Activated CD8-positive, alpha-beta memory T cell treated with anti-CD3 and anti-CD28 coated beads, Interleukin-2, amount 50 U/mL, for 1 hour (primary cell): ENCODE data around the gene AXIN1.
"Not testable (repeated sequence)": the region's sequence is repeated elsewhere in the genome, so short reads cannot be mapped to it uniquely, and the experiment has no call there.

ENCODE experiments used
- DNase-seq: peaks from one replicate; pipeline ENCODE4 v3.0.0-alpha.2; 2020; ENCODE audit errors: extremely low read depth

AXIN1 gene

DNA sequence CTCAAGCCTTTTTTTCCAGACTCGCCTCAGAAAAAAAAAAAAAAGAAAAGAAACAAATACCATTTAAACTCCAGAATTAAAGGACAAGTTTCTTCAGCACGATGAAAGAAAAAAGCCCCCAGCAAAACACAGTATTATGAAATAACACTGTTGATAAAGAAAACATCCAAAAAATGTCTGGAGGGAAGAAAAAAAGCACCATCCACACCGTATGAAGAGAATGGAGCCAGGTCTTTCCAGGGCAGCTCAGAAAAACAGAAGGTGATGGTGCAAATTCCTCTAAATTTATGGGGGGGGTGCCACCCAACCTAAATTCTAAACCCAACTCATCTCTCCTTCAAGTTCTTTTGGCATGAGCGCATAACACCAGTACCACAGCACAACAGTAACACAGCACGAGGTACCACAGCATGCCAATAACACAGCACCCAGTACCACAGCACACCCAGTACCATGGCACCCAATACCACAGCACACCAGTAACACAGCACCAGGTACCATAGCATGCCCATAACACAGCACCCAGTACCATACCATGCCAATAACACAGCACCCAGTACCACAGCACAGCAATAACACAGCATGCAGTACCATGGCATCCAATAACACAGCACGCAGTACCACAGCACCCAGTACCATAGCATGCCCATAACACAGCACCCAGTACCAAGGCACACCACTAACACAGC is 19.0 kb downstream of the AXIN1 start:
- DNase-seq, result no peak

DNA sequence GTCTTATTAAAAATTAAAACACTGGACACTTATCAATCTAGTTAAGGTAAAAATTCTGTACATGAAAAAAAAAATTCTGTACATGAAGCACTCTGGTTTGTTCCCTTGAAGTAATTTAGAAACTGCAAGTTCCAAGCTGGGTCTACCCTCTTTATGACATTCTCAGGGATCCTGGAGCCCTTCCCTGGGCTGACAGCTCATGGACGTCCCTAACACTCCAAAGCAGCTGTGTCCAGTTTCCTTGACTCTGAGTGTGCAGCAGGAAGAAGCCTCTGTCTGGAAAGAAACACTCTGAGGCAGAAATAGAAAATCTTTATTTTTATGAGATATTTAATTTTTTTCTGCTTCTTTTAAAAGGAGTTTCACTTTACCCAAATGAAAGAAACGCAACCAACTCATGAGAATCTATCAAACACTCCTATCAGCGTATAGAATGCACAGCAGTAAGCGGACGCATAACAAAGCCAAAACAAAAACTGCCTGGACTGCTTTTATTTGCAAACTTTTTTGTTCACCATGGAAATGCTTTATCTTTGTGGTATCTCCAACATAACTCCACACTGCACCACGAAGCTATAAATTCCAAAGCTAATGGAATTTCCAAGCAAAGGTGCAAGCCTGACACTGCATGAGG is 21.2 kb downstream of the AXIN1 start:
- not testable (repeated sequence) for DNase-seq

DNA sequence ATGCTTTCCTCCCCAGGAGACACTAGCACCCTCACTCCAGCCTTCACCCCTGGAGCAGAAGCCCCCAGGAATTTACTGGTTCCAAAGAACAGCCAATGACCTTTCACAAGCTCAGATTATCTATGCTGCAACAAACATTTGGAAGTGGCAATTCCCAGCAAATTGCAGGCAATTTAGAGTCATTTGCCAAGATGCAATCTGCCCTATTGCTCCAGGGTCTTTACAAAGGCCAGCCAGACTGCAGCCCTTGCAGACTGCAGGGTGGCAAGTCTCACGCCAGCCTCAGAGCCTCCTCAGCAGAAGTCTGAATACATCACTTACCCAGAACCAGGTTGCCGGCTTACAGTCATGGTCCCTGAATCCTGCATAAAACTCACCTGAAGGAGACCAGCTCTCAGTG is 21.8 kb downstream of the AXIN1 start:
- DNase-seq, result no peak

DNA sequence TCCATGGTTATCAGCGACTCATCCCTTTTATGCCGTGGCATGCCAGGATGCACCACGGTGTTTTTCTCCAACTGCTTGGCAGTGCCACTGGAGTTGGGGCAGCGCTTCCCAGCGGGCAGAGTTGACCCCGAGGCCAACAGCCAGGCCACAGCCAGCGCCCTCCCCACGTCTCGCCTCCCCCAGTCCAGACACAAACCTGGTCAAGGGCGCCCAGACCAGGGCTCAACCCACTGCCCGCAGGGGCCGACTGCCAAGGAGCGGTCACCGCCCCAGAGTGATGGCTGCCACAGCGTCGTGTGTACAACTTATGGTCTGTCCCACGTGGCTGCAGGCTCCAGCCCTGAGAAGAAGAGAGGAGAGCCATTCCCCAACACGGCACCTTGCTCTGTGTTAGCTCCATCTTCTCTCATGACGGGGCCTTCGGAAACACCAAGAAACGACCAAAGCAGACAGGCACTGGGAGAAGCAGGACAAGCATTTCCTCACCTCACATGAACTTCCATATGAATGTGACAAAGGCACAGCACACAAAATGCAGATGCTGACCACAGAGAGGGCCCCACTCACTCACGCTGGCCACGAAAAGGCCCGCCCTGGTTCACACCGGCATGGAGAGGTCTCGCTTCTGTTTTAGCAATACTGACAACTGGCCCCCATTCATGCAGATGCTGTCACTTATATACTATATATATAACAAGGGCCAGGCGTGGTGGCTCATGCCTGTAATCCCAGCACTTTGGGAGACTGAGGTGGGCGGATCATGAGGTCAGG is 27.0 kb downstream of the AXIN1 start:
- DNase-seq, result no peak

DNA sequence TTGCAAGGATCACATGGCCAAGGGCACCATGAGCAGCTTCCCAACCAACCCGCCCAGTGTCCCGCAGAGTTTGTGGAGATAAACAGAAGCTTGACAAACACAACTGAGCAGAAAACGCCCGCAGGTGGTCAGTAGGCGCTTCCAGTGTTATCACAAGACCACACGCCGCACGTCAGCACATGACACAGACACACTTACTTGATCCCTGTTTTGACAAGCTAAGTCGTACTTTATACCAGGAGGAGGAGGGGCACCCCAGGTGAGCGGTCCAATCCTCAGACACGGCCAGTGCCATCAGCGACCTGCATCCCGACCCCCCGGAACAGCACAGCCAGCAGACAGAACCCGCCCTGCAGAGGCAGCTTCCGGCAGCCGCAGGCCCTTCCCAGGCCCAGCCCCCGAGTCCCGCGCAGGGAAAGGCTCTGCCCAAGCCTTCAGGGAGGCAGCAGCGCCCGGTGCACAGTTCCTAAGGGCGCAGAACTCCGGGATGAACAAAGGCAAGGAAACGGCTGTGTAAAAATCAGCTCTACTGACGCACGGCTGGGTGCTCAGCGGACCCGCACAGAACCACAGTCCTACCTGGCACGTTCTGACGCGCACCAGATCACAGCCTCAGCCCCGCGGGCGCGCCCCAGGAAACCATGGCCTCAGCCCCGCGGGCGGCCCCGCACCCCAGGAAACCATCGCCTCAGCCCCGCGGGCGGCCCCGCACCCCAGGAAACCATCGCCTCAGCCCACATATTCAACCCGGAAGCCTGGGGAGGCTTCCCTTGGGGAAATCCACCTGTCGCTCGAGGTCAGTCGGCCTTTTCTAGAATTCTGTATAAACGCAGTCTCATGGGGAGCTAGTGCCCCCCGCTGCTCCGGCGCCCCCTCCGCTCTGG is 27.8 kb downstream of the AXIN1 start:
- peak; percentile 45 for DNase-seq

DNA sequence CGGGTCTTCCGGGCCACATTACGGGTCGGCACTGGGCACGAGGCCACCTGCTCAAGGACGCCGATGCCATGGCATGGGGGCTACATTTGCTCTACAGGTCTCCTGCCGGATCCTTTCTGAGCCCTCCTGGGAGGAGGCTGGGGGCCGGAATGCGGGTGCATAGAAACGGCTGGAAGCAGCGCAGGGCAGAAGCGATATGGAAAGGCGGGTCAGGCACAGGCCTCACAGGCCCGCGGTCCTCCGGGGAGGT is 28.4 kb downstream of the AXIN1 start:
- DNase-seq, result no peak

DNA sequence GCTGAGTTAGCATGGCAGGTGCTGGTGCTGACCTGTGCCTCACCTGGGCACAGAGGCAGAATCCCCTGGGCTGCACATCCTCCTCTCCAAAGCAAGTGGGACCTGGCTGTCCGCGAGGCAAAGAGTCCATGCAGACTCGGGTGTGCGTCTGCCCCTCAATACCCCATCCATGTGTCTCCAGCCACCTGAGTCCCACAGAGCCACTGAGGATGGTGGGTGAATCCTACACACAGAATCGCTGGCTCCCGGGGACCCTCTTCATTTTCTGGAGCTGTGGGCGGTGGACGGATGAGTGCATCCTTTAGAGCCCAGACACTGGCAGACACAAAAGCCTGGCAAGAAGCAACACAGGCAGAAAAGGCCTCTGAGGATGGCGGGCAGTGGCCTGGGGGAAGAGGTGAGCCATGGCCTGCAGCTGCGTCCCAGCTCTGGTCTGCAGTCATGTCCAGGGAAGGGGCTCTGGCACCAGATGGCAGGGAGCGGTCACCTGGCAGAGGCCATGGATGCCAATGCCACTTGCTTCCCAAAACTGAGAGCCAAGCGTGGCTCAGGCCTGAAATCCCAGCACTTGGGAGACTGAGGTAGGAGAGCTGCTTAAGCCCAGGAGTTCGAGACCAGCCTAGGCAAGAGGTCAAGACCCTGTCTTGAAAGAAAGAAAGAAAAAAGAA is 29.9 kb downstream of the AXIN1 start:
- no peak for DNase-seq

DNA sequence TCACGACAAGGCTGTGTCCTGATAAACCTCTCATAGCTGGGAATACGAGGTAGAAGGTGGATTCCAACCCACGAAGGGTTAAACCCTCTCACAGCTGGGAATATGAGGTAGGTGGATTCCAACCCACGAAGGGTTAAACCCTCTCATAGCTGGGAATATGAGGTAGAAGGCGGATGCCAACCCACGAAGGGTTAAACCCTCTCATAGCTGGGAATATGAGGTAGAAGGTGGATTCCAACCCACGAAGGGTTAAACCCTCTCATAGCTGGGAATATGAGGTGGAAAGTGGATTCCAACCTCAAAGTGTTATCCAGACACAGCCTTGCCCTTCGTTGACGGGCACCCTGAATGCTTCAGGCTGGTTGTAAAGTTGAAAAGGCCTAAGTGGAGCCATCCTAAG is 31.0 kb downstream of the AXIN1 start:
- no peak for DNase-seq

DNA sequence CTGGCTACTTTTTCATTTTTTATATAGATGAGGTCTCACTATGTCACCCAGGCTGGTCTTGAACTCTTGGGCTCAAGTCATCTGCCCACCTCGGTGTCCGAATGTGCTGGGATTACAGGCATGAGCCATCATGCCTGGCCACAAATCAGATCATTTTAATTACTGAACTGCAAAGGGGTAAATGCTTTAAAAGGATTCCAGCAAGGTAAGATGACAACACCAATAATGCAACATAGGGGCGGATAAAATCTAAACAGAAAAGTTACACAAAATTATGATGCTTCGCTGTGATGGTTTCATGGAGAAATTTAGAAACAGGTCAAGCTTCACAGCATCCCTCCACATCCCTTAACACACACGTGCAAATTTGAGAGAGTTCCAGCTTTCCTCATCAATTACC is 32.3 kb downstream of the AXIN1 start:
- DNase-seq, result no peak

DNA sequence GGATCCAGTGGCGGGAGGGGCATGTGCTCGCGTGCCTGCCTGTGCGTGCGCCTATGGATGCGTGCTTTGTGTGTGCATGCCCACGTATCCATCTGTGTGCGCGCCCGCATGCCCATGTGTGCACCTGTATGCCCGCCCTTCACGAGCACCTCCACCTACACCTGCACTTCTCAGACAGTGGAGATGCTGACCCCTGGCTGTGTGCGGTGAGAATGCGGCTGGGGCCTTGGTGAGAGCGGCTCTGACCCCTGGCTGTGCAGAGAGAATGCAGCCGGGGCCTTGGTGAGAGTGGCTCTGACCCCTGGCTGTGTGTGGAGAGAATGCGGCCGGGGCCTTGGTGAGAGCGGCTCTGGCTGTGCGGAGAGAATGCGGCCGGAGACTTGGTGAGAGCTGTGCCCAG is 33.9 kb downstream of the AXIN1 start:
- no peak for DNase-seq

DNA sequence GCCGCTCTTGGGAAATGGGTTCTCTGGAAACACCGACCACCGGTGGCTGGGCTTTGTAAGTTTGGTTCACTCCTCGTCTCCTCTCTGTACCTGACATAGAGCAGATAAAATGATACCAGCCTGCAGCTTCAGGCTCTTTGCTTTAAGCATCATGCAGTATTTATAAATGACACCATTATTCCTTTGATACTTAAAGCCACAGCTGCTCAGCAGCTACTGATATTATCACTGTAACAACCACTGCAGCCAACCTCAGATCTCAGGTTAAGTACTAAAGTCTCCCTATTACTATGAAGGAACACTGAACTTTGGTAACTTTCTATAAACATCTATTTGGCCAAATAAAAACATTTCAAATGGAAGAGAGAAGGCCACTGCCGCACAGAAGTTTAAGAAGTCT is 34.9 kb downstream of the AXIN1 start:
- no peak for DNase-seq

DNA sequence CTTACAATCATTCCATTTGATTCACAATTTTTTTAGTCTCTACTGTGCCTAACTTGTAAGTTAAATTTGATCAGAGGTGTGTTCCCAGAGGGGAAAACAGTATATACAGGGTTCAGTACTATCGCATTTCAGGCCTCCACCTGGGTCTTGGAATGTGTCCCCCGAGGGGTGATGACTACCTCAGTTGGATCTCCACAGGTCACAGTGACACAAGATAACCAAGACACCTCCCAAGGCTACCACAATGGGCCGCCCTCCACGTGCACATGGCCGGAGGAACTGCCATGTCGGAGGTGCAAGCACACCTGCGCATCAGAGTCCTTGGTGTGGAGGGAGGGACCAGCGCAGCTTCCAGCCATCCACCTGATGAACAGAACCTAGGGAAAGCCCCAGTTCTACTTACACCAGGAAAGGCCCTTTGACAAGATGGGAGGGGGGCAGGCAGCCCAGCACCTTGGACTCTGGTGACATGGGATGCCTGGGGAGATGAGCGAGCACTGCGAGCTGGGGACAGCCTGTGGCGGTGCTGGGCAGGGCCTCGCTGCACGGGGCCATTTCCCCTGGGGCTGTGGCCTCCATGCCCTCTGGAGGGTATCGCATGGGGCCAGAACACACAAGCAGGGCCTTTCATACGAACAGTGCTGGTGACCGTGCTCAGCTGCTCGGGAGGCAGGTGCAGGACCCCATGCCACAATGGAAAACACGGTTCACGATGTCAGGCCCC is 35.6 kb downstream of the AXIN1 start:
- no peak for DNase-seq

DNA sequence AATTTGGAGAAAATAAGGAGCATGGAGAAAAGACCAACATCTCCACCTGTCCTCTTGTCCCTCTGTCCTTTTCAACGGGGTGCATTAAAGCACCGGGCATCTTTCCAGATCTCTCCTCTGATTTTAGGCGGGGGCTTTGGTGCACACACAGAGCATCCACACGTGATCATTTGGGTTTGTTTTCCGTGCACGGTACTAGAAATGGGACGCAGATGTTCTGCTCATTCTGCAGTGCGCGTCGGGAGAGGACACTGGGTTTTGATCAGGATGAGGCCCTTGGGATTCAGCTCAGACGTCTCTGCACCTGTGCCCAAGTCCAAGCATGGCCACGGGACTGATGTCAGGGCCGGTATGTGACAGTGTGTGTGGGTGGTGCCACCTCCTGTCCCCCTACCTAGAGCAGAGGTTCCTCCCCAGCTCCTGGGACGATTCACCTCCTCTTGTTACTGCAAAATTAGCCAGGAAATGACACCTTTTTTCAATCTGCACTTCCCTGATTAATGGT is 37.7 kb downstream of the AXIN1 start:
- DNase-seq, result no peak

DNA sequence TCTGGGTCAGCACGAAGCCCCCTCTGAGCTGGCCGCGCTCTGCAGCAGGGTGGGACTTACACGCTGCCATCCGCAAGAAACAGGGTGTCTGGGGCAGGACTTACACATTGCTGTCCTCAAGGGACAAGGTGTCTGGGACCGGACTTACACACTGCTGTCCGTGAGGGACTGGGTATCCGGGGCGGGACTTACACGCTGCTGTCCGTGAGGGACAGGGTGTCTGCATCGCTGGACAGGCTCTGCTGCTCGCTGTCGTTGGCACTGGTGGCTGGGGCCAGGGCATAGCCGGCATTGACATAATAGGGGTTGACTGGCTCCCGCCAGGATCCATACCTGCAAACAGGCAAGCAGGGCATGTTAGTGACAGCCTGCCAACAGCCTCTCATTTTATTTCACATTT is 38.2 kb downstream of the AXIN1 start:
- DNase-seq, result no peak

DNA sequence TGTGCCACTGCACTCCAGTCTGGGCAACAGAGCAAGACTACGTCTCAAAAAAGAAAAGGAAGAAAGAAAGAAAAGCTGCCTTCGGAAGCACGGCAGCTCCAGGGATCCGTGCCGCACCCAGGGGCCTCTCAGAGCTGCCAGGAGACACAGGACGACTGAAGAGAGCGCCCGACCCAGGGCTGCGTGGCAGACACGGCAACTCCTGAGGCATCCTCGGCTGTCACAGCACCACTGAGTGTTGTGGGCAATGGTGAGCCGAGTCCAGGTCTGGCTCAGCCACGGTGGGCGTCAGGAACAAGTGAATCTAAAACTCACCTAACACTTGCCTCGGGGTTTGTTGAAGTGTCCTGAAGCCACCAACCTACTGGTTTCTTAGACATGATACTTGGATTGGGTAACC is 40.8 kb downstream of the AXIN1 start:
- DNase-seq, result no peak

DNA sequence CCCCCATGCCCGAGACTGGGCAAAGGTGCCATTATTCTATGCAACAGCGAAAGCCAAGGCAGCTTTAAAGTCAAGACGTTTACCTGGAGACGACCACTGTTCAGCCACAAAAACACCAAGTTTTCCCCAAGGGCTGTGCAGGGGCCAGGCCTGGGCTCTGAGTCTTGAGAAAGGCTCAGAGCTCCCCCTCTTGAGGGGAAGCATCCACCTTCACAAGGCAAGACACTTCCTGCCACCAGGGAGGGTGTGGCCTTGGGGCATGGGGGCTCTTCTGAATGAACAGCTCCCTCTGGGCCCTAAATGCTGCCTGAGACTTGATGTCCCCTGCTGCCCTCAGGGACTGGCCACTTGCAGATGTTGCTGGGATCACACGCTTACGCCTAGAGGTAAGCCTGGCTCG is 43.0 kb downstream of the AXIN1 start:
- no peak for DNase-seq

DNA sequence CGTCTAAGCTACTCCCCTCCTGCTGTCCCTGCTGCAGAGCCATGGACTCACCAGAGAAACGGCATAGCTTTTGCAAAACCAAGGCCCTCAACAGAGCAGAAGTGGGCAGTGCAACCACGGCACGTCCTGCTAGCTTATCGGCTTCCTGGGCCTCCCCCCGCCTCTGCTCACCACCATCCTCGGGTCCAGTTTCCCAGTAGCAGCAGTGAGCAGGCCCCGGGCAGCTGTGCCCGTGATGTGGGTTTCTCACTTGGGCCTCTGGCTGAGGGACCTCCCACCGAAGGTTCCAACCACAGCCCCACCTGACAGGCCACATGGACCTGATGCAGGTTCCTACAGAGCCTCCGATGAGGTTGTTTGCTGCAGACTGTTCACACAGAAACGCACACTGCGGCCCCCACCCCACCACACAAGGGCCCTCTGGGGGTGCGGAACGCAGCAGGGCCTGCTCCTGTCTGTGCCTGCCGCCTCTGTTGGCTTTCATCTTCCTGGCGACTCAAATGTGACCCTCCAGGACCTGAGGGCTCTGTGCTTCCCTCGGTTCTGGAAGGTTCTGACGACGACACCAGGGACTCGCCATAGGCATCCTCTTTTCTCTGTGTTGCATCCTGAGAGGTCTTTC is 44.7 kb downstream of the AXIN1 start:
- no peak for DNase-seq

DNA sequence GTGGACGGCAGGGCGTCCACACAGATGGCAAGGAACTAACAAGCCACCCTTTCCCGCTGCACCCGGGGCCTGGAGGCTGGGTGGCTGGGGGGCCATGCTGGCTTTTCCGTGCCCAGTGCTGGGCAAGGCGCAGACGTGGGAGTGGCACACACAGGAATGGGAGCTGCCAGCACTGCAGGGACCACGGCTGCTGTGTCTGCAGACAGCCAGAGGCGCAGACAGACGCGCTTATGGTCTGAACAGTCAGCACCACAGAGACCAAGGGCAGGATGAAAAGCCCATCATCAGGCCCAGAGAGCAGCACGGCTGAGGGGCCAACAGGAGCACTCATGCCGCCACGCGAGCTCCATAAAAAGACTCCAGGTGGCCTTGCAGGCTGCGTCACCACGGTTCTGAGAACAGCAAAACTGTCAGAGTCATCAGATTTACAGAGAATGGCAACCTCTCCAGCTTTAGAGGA is 45.6 kb downstream of the AXIN1 start:
- no peak for DNase-seq

DNA sequence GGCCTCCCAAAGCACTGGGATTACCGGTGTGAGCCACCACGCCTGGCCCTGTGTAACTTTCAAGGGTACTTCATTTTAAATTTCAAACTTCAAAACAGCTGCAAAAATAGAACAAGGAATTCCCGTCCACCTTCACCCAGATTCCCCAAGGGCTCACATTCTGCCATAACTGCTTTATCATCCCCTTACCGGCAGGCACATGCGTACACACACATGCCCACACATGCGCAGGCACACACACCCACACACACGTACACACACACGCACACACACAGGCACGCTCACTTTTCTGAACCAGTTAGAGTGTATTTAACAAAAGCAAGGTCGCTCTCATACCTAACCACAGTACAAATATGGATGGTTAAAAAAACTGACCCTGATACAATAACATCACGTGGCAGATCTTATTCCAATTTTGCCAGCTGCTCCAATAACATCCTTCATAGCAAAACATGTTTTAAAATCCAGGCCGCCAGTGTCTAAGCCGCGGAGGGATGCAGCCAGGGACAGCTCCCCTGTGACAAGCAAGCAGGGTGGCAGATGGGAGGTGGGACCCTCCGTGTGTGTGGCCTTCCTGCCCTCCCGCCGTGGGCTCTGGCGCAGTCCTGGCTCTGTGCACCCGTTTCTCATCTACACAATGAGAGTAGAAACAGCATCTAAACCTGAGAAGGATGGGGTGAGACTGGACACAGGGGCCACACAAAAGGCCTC is 46.5 kb downstream of the AXIN1 start:
- no peak for DNase-seq
